Keratinocyte (primary cell): Measurements from ENCODE around the gene KCNJ3. TPM values are rescaled to one million over a fixed set of nuclear protein-coding genes. Genes with fewer than 3 reads are reported as not detected.

ENCODE experiments used
- DNase-seq: peaks from one replicate; pipeline ENCODE4 v3.0.0-alpha.2; 2011; ENCODE audit warnings: low read depth, missing footprints, low spot score
- FAIRE-seq: peaks from 2 replicates; lab custom pipeline; 2011; peaks lifted over from hg19 to GRCh38; lab: Jason Lieb, UNC
- H2AFZ ChIP-seq: 2 replicates; pipeline ENCODE4 v1.6.0; 2012; ENCODE audit warnings: low read length, control low read depth, inconsistent platforms; ENCODE audit not compliant: control insufficient read depth
- H3K27ac ChIP-seq: 2 replicates; pipeline ENCODE4 v1.5.1; 2011; ENCODE audit warnings: low read length; ENCODE audit not compliant: control insufficient read depth, insufficient read depth
- H3K27me3 ChIP-seq: 3 replicates; pipeline ENCODE4 v1.6.0; 2011; ENCODE audit warnings: low read length; ENCODE audit not compliant: control insufficient read depth, insufficient read depth; ENCODE audit errors: extremely low read depth
- H3K36me3 ChIP-seq, 2 experiments: 2 replicates in 1 of 2; 3 replicates in 1 of 2; pipeline ENCODE4 v1.5.1; 2011; ENCODE audit warnings: low read length in 2 of 2, mild to moderate bottlenecking in 1 of 2; ENCODE audit not compliant: control insufficient read depth in 2 of 2, insufficient read depth in 2 of 2; ENCODE audit errors: extremely low read depth in 1 of 2
- H3K4me1 ChIP-seq: 3 replicates; pipeline ENCODE4 v1.5.1; 2011; ENCODE audit warnings: low read length; ENCODE audit not compliant: control insufficient read depth, insufficient read depth; ENCODE audit errors: extremely low read depth
- H3K4me2 ChIP-seq: 3 replicates; pipeline ENCODE4 v1.6.0; 2011; ENCODE audit warnings: low read depth, low read length; ENCODE audit not compliant: control insufficient read depth, insufficient read depth; ENCODE audit errors: extremely low read depth
- H3K4me3 ChIP-seq, 3 experiments: fragments of 200-600 bp in 1 of 3; sonication (generic) in 1 of 3; 2 replicates in 2 of 3; 3 replicates in 1 of 3; pipeline ENCODE4 v1.5.1; 2011 to 2016; ENCODE audit warnings: low read length in 3 of 3, mild to moderate bottlenecking in 3 of 3, control low read depth in 2 of 3, inconsistent platforms in 1 of 3, low read depth in 1 of 3, mixed read lengths in 1 of 3, mixed run types in 1 of 3, moderate library complexity in 1 of 3; ENCODE audit not compliant: control insufficient read depth in 2 of 3, insufficient read depth in 2 of 3; ENCODE audit errors: extremely low read depth in 1 of 3
- H3K79me2 ChIP-seq: 2 replicates; pipeline ENCODE4 v1.6.0; 2012; ENCODE audit warnings: low read length; ENCODE audit not compliant: control insufficient read depth, insufficient read depth
- H3K9ac ChIP-seq: 3 replicates; pipeline ENCODE4 v1.6.0; 2011; ENCODE audit warnings: low read length; ENCODE audit not compliant: control insufficient read depth, insufficient read depth; ENCODE audit errors: extremely low read depth
- H3K9me1 ChIP-seq: 3 replicates; pipeline ENCODE4 v1.6.0; 2011; ENCODE audit warnings: low read length; ENCODE audit not compliant: control insufficient read depth, insufficient read depth; ENCODE audit errors: extremely low read depth
- H3K9me3 ChIP-seq: 2 replicates; pipeline ENCODE4 v1.5.1; 2012; ENCODE audit warnings: low read depth, low read length; ENCODE audit not compliant: control insufficient read depth
- H4K20me1 ChIP-seq: 3 replicates; pipeline ENCODE4 v1.6.0; 2011; ENCODE audit warnings: low read length; ENCODE audit not compliant: control insufficient read depth, insufficient read depth; ENCODE audit errors: extremely low read depth
- CTCF ChIP-seq, 3 experiments: IDR thresholded peaks in 1 of 3; conservative IDR thresholded peaks in 1 of 3; optimal IDR thresholded peaks in 1 of 3; 2 replicates in 2 of 3; 3 replicates in 1 of 3; pipeline versions ENCODE3 to v1.5.1; 2011; ENCODE audit warnings: low read length in 3 of 3, mild to moderate bottlenecking in 3 of 3, moderate library complexity in 2 of 3, control low read depth in 1 of 3, inconsistent platforms in 1 of 3; ENCODE audit not compliant: insufficient read depth in 2 of 3; ENCODE audit errors: extremely low read depth in 1 of 3
- EZH2 ChIP-seq: IDR thresholded peaks from one replicate; pipeline ENCODE4 v1.6.1; 2012; ENCODE audit warnings: inconsistent platforms, mild to moderate bottlenecking, low read length, moderate library complexity
- dilution Hi-C: fragments of 300-500 bp; cut with MboI; formaldehyde crosslinking; loops from one replicate; pipeline ENCODE4 v1.7.0; 2020; ENCODE audit warnings: low sequenced_read_pairs; ENCODE audit not compliant: extremely low pct_ligation_motif_present
- polyA plus RNA-seq, 5 experiments: library from polyadenylated mRNA; depleted of rRNA in 3 of 5; stranded (reverse) in 3 of 5; stranded (forward) in 1 of 5; unstranded in 1 of 5; fragments of >200 nt; gene quantifications; 1 replicate in 1 of 5; 2 replicates in 3 of 5; 3 replicates in 1 of 5; pipeline versions ENCODE4 v1.2.1 to v1.2.3, GENCODE V29; 2011 to 2012; ENCODE audit warnings: missing spikeins in 2 of 5, low read depth in 1 of 5, low replicate concordance in 1 of 5

KCNJ3 gene
- polyA plus RNA-seq, 1 donor (not counting 4 experiments of a cell fraction or from before 2014, with no cell fraction given), result not detected

- Histone ChIP-seq H3K27me3 (no peaks in the 10 kb centered on the region), H3K36me3 (no peaks in the 10 kb centered on the region), H3K79me2 (no peaks in the 10 kb centered on the region), H3K9me1 (no peaks in the 10 kb centered on the region), H4K20me1 (no peaks in the 10 kb centered on the region), H3K4me1 (no peaks in the 10 kb centered on the region), H2AFZ (no peak overlapping the region), H3K4me2 (no peak overlapping the region), H3K9me3 (no peaks in the 10 kb centered on the region), H3K4me3 (no peak overlapping the region), H3K27ac (no peak overlapping the region), H3K9ac (no peak overlapping the region)
- no peak for TF ChIP-seq EZH2
- no peak for TF ChIP-seq CTCF (optimal IDR thresholded peaks at IDR 0.05 in 1 of 3, IDR thresholded peaks at IDR 0.05 in 1 of 3, conservative IDR thresholded peaks at IDR 0.05 in 1 of 3; ENCODE audit: extremely low read depth in 1 of 3, insufficient read depth in 2 of 3, low read length in 3 of 3)
- no peak for FAIRE-seq
- no peak for DNase-seq
- dilution Hi-C loops, result no loop called here
Observed at GRCh38 chr2:154771664-154772284, 73.3 kb downstream of the KCNJ3 start.

GRCh38 chr2:154776825-154777224 lies 78.3 kb downstream of the KCNJ3 start:
- Histone ChIP-seq H3K4me3 (no peak overlapping the region), H2AFZ (no peak overlapping the region), H3K36me3 (no peaks in the 10 kb centered on the region), H3K27me3 (no peaks in the 10 kb centered on the region), H3K79me2 (no peaks in the 10 kb centered on the region), H3K9me3 (no peaks in the 10 kb centered on the region), H3K4me2 (no peak overlapping the region), H4K20me1 (no peaks in the 10 kb centered on the region), H3K4me1 (no peaks in the 10 kb centered on the region), H3K9me1 (no peaks in the 10 kb centered on the region), H3K9ac (no peak overlapping the region), H3K27ac (no peak overlapping the region)
- TF ChIP-seq CTCF (optimal IDR thresholded peaks at IDR 0.05 in 1 of 3, IDR thresholded peaks at IDR 0.05 in 1 of 3, conservative IDR thresholded peaks at IDR 0.05 in 1 of 3; ENCODE audit: extremely low read depth in 1 of 3, insufficient read depth in 2 of 3, low read length in 3 of 3) (no peak), EZH2 (no peak)
- FAIRE-seq (no peak), DNase-seq (no peak)
- dilution Hi-C loops, result no loop called here
